Ovary (tissue), 3 donors: ENCODE results near the gene FOXI1.

Experiments
- POLR2A ChIP-seq: fragments of 450-650 bp; IDR thresholded peaks from one replicate; pipeline ENCODE4 v1.6.1; 2017; ENCODE audit warnings: antibody characterized with exemption, mild to moderate bottlenecking, moderate library complexity
- TF ChIP-seq, protein P1 (sequence below), 3 donors: fragments of 450-650 bp in 2 of 3; fragments of 200-600 bp in 1 of 3; IDR thresholded peaks; one replicate each; pipeline versions ENCODE4 v1.5.1 to v1.8.0; 2016 to 2022; ENCODE audit warnings: antibody characterized with exemption in 3 of 3, mild to moderate bottlenecking in 1 of 3
- donor health status: DM: no; HTN: no; CAD: no.

- TF ChIP-seq, protein P1, sequence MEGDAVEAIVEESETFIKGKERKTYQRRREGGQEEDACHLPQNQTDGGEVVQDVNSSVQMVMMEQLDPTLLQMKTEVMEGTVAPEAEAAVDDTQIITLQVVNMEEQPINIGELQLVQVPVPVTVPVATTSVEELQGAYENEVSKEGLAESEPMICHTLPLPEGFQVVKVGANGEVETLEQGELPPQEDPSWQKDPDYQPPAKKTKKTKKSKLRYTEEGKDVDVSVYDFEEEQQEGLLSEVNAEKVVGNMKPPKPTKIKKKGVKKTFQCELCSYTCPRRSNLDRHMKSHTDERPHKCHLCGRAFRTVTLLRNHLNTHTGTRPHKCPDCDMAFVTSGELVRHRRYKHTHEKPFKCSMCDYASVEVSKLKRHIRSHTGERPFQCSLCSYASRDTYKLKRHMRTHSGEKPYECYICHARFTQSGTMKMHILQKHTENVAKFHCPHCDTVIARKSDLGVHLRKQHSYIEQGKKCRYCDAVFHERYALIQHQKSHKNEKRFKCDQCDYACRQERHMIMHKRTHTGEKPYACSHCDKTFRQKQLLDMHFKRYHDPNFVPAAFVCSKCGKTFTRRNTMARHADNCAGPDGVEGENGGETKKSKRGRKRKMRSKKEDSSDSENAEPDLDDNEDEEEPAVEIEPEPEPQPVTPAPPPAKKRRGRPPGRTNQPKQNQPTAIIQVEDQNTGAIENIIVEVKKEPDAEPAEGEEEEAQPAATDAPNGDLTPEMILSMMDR (IDR thresholded peaks at IDR 0.05) = no peak
- TF ChIP-seq POLR2A = no peak
These were observed 20.4 kb downstream of the FOXI1 start for GRCh38 chr5:170126061-170126460.
